Caco-2 (cell line): ENCODE results near the gene BZW2. TPM values are rescaled to one million over a fixed set of nuclear protein-coding genes. Genes with fewer than 3 reads are reported as not detected.

Experiments used
- BruUV-seq: library from RNA; stranded (reverse); fragments of 400-500 nt; replicated peaks from 2 replicates; lab custom pipeline; 2021; lab: Mats Ljungman, UMichigan
- CTCF ChIA-PET: fragments of 300-600 bp; sonication (Branson Sonifier 250); formaldehyde crosslinking; loops from one replicate; lab custom pipeline; 2022; ENCODE audit warnings: antibody characterized with exemption; lab: Charles Lee
- POLR2A ChIA-PET: fragments of 300-600 bp; sonication (Branson Sonifier 250); formaldehyde crosslinking; loops from one replicate; lab custom pipeline; 2022; ENCODE audit warnings: antibody characterized with exemption; lab: Charles Lee
- DNase-seq, 2 experiments: peaks; one replicate each; pipeline versions ENCODE4 v3.0.0 to v3.0.0-alpha.2; 2020 to 2022
- H3K27me3 ChIP-seq: replicated peaks from 2 replicates; pipeline ENCODE4 v1.6.0; 2011; ENCODE audit warnings: low read length; ENCODE audit not compliant: control insufficient read depth, insufficient read depth
- H3K36me3 ChIP-seq: 2 replicates; pipeline ENCODE4 v1.5.1; 2011; ENCODE audit warnings: low read length; ENCODE audit not compliant: control insufficient read depth, insufficient read depth
- H3K4me1 ChIP-seq: fragments of 250-450 bp; sonication (Bioruptor Pico); 2 replicates; pipeline ENCODE4 v1.5.1; 2020; ENCODE audit warnings: mild to moderate bottlenecking
- H3K4me3 ChIP-seq: 2 replicates; pipeline ENCODE4 v1.5.1; 2011; ENCODE audit warnings: low read depth, mild to moderate bottlenecking, control low read depth, low read length
- H3K9me3 ChIP-seq: fragments of 250-450 bp; sonication (Bioruptor Pico); 2 replicates; pipeline ENCODE4 v1.5.1; 2020; ENCODE audit warnings: mild to moderate bottlenecking, moderate library complexity
- H3K27ac Mint-ChIP-seq: one replicate; pipeline ENCODE4 v1.8.0; 2022; ENCODE audit warnings: mixed read lengths; ENCODE audit not compliant: unreplicated experiment
- H3K27me3 Mint-ChIP-seq: one replicate; pipeline ENCODE4 v1.8.0; 2022; ENCODE audit warnings: mixed read lengths; ENCODE audit not compliant: insufficient read depth, unreplicated experiment
- H3K36me3 Mint-ChIP-seq: one replicate; pipeline ENCODE4 v1.8.0; 2022; ENCODE audit warnings: mild to moderate bottlenecking, mixed read lengths; ENCODE audit not compliant: insufficient read depth, unreplicated experiment
- H3K4me1 Mint-ChIP-seq: one replicate; pipeline ENCODE4 v1.8.0; 2022; ENCODE audit warnings: low read depth, mixed read lengths; ENCODE audit not compliant: unreplicated experiment
- H3K4me3 Mint-ChIP-seq: one replicate; pipeline ENCODE4 v1.8.0; 2022; ENCODE audit warnings: mild to moderate bottlenecking, moderate library complexity, mixed read lengths; ENCODE audit not compliant: unreplicated experiment
- H3K9me3 Mint-ChIP-seq: one replicate; pipeline ENCODE4 v1.8.0; 2022; ENCODE audit warnings: mixed read lengths; ENCODE audit not compliant: unreplicated experiment
- CTCF ChIP-seq, 2 experiments: fragments of 200-600 bp in 1 of 2; IDR thresholded peaks; 1 replicate in 1 of 2; 2 replicates in 1 of 2; pipeline versions ENCODE4 v1.5.1 to v1.8.0; 2011 to 2022; ENCODE audit warnings: antibody characterized with exemption in 1 of 2, control low read depth in 1 of 2, inconsistent platforms in 1 of 2, low read depth in 1 of 2, low read length in 1 of 2, mild to moderate bottlenecking in 1 of 2, moderate library complexity in 1 of 2; ENCODE audit not compliant: insufficient read depth in 1 of 2, severe bottlenecking in 1 of 2, unreplicated experiment in 1 of 2
- intact Hi-C: fragments of 100-400 bp; cut with micrococcal nuclease; formaldehyde crosslinking; loops from one replicate; pipeline ENCODE4 v1.10.0; 2022; ENCODE audit not compliant: unreplicated experiment
- total RNA-seq: library from RNA; stranded (reverse); gene quantifications from 2 replicates; pipeline ENCODE4 v1.2.3, GENCODE V29; 2022

BZW2 gene
- total RNA-seq, 1 experiment from 2014 or later = 148 TPM

- BruUV-seq = no TSS peak
- H3K4me3 ChIP-seq = no peak overlapping the region
- Mint-ChIP-seq H3K4me1 (peaks cover 35% of the 10 kb centered on the region), H3K27me3 (no peaks in the 10 kb centered on the region), H3K36me3 (peaks cover 82% of the 10 kb centered on the region), H3K27ac (no peak overlapping the region), H3K9me3 (no peaks in the 10 kb centered on the region), H3K4me3 (no peak overlapping the region)
- H3K27me3 ChIP-seq = no peaks in the 10 kb centered on the region
- intact Hi-C loops = no loop called here
- H3K4me1 ChIP-seq = peaks cover 33% of the 10 kb centered on the region
- no peak for DNase-seq
- no peaks in the 10 kb centered on the region for H3K9me3 ChIP-seq
- peaks cover 2% of the 10 kb centered on the region for H3K36me3 ChIP-seq
- TF ChIP-seq CTCF (IDR thresholded peaks at IDR 0.05; ENCODE audit: insufficient read depth in 1 of 2, low read depth in 1 of 2, low read length in 1 of 2, severe bottlenecking in 1 of 2, unreplicated experiment in 1 of 2) = no peak
- CTCF ChIA-PET = no interaction called here
- POLR2A ChIA-PET = no interaction called here
Observed at GRCh38 chr7:16606704-16607103, 39.3 kb upstream of the BZW2 start.

- peak overlapping the region; percentile 58 for H3K4me3 Mint-ChIP-seq
- DNase-seq = peak in 1 of 2 experiments; percentile 47
- peak overlapping the region; percentile 79 for H3K27ac Mint-ChIP-seq
- BruUV-seq = TSS peak; percentile 95
- H3K4me3 ChIP-seq = no peak overlapping the region
- H3K36me3 ChIP-seq = peaks cover 2% of the 10 kb centered on the region
- H3K4me1 Mint-ChIP-seq = peaks cover 44% of the 10 kb centered on the region
- CTCF ChIA-PET = interaction anchor here (0.6 to 0.7 kb wide), 2 partner anchors 319 to 773 kb away, joined by 3 read pairs; no protein-coding TSS in a partner anchor
- no peaks in the 10 kb centered on the region for H3K27me3 Mint-ChIP-seq
- H3K27me3 ChIP-seq = no peaks in the 10 kb centered on the region
- POLR2A ChIA-PET = interaction anchor here (0.5 to 0.6 kb wide), 2 partner anchors 16 to 144 kb away, joined by 3 to 16 read pairs; partner anchors contain the start of gene SOSTDC1
- H3K36me3 Mint-ChIP-seq = peaks cover 67% of the 10 kb centered on the region
- no peaks in the 10 kb centered on the region for H3K9me3 Mint-ChIP-seq
- peaks cover 40% of the 10 kb centered on the region for H3K4me1 ChIP-seq
- intact Hi-C loops = loop anchor here (1.0 kb wide), 2 partner anchors 15 to 35 kb away; partner anchors contain the start of gene ANKMY2
- no peak for TF ChIP-seq CTCF (IDR thresholded peaks at IDR 0.05; ENCODE audit: insufficient read depth in 1 of 2, low read depth in 1 of 2, low read length in 1 of 2, severe bottlenecking in 1 of 2, unreplicated experiment in 1 of 2)
- no peaks in the 10 kb centered on the region for H3K9me3 ChIP-seq
Observed at GRCh38 chr7:16609842-16610450, 36.0 kb upstream of the BZW2 start.

- no peaks in the 10 kb centered on the region for H3K27me3 Mint-ChIP-seq
- BruUV-seq = no TSS peak
Observed at GRCh38 chr7:16611711-16612110, 34.3 kb upstream of the BZW2 start.

More at GRCh38 chr7:16611711-16612110, 34.3 kb upstream of the BZW2 start:
- H3K9me3 Mint-ChIP-seq = no peaks in the 10 kb centered on the region
- Histone ChIP-seq H3K4me3 (no peak overlapping the region), H3K36me3 (peaks cover 5% of the 10 kb centered on the region), H3K4me1 (peaks cover 40% of the 10 kb centered on the region), H3K9me3 (no peaks in the 10 kb centered on the region), H3K27me3 (no peaks in the 10 kb centered on the region)
- H3K27ac Mint-ChIP-seq = peak overlapping the region; percentile 59
- intact Hi-C loops = no loop called here
- H3K36me3 Mint-ChIP-seq = peaks cover 64% of the 10 kb centered on the region
- no peak for DNase-seq
- no peak overlapping the region for H3K4me3 Mint-ChIP-seq
- no peak for TF ChIP-seq CTCF (IDR thresholded peaks at IDR 0.05; ENCODE audit: insufficient read depth in 1 of 2, low read depth in 1 of 2, low read length in 1 of 2, severe bottlenecking in 1 of 2, unreplicated experiment in 1 of 2)
- ChIA-PET POLR2A (no interaction called here), CTCF (no interaction called here)
- H3K4me1 Mint-ChIP-seq = peaks cover 44% of the 10 kb centered on the region
